ENCODE measurements around the gene AMBRA1. TPM values are rescaled to one million over a fixed set of nuclear protein-coding genes. Genes with fewer than 3 reads are reported as not detected.
A peak's percentile ranks its signal among the peaks of the same experiment; 100 is the strongest.

AMBRA1 gene
- total RNA-seq, 1 donor from 2014 or later: 22.3 TPM

DNA sequence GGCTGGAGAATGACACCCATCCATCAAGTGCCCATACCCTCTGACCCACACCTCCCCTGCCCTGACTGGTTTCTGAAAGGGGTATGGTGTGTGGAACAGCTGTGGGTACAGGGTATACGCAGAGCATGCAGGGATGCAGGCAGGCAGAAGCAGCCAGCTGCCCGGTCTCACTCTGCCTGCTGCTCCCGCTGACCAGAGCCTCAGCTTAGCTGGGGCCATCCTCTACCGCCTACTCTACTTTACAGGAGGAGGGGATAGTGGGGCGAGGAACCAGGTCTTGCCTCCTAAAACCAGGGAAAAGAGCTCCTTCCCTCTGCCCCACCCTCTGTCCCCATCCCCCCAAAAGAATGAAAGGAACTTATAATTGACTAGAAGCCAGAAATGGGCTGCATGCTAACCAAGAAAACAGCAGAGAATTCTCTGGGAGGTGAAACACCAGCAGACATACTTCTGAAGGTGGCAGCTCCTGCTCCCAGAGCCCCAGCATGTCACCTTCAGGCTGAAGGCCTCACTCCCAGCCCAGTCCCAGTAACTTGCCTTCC is 189.3 kb downstream of the AMBRA1 start:
- no peak for DNase-seq (ENCODE audit: low spot score)

DNA sequence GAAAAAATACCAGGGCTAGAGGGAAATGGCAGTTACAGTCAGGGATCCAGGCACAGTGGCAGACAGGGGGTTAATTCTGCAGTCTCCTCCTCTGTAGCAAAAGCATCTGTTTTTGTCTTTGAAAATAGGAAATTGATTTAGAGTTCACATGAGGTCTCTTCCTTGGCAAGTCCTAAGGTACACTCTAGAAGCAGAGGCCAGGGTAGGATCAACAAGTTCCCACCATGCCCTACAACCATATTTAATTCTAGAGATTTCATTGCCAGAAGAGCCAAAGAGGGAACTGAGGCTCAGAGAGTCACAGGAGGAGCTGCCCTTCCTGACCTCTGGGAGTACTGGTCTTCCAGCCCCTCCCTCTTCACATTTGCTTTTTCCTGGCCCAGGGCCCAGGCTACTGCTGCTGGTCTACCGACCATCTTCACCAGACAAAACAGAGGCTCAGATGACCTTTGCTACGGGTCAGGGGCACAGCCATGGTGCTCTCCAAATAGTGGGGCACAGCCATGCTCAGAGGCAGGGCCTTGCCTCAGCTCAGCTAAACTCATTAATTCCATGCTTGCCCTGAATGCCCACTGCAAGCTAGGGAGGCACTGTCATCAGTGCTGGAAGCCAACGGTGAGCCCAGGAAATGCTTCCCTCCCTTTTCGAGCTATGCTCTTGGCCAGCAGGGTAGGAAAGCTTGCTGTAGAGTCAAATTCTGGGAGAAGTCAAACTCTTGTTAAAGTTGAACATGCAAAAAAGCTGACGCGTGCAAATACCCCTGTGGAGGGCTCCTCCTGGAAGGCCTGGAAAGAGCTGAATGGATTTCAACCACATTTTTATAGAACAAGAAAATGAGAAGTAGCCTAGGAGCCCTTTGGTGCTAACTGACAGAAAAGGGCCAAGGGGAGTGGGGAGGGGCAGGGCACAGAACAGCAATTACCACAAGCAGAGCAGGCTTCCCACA is 190.6 kb downstream of the AMBRA1 start:
- DNase-seq (ENCODE audit: low spot score): no peak

DNA sequence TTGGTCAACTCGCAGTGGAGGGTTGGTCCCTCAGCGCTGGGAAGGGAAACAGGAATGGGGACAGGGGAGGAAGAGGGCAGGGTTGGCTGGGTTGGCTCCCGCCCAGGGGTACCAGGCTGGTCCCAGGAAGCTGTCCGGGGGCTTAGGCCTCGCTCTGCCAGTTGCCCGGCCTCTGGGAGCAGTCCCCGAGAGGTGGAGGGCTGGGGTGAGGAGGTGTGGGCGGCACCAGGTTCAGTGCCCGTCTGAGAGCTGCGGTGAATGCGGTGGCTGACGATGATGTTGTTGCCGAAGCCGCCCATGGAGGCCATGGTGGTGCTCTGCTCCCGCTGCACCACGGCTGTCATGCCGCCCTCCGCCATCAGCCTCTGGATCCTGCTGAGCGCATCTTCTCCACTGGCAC is 196.3 kb downstream of the AMBRA1 start:
- no peak for DNase-seq (ENCODE audit: low spot score)

GRCh38 chr11:46393759-46394158 is 200.1 kb downstream of the AMBRA1 start:
- DNase-seq (ENCODE audit: low spot score): no peak

DNA sequence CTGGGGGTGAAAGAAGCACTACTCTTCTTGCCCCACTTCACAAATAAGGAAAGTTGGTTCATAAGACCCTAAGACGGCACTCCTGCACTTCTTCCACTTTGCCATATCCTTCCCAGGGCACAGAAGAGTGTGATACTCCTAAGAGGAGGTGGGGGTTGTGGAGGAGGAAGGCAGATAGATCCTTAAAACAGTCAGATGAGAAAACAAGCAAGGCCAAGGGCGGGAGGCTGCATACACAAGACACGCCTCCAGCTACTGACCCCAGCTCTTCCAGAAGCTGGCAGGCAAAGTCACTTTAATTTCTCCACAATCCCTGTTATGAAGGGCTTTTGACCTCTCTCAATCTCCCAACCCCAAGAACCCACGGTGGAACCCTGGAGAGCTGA is 200.6 kb downstream of the AMBRA1 start:
- no peak for DNase-seq (ENCODE audit: low spot score)

- DNase-seq (ENCODE audit: low spot score): peak; percentile 95
These were observed 201.2 kb downstream of the AMBRA1 start for GRCh38 chr11:46392421-46393230.

DNA sequence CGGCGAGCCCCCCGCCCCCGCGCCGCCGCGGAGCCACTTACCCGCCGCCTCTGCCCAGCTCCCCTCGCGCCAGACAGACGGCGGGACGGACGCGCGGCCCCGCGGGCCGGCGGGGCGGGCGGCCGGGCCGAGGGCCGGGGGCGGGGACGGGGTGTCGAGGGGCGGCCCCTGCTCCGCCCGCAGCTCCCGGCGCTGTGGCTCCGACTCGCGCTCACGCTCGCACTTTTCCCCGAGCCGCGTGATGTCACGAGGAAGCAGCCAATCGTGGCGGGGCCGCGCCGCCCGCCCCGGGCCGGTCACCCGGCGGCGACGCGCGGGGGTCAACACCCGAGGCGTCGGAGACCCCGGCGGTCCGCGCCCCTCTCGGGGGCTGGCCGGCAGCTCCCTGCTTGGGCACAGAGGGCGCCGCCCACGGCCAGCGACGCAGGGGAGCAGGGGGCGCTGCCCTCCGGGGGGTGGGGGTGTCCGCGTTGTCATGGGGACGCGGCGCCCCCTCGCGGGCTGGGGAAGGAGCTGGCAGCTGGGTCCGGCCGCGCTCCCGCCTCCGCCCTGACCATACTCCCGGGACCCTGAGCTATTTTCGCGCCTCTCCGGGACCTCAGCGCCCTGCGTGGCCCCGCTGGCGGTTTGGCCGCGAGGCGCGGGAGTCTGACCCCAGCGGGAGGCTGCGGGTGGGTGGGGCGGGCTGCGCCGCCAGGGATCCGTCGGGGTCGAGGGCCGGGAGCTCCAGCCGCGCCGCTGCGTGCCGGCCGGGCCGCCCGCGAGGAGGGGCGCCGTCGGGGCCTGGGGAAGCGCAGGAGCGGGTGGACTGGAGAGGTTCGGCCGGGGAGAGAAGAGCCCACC is 202.0 kb downstream of the AMBRA1 start, which contains the start of gene CHRM4:
TSS of gene CHRM4 (minus strand) at position 199 of the 843 bp plus-strand sequence. CDS start 5,219 bp downstream, outside the sequence.
- DNase-seq (ENCODE audit: low spot score): no peak

DNA sequence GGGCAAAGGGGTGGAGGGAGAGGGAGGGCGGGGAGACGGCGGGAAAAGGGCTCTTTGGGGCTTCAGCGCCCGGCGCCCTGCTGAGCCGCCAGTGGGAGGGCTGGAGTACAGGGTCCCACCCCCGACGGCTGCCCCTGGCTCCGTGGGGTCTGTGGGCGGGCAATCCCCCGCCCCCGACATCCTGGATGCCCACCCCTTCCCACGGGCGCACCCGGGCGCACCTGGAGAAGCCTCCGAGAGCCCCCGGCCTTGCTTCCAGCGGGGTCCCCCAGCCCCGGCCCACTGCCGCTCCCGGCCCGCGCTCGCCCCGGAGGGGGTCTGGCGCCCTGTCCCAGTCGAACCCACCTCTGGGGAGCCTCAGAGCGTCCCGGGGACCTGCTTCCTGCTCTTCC is 202.6 kb downstream of the AMBRA1 start:
- DNase-seq (ENCODE audit: low spot score): no peak

DNA sequence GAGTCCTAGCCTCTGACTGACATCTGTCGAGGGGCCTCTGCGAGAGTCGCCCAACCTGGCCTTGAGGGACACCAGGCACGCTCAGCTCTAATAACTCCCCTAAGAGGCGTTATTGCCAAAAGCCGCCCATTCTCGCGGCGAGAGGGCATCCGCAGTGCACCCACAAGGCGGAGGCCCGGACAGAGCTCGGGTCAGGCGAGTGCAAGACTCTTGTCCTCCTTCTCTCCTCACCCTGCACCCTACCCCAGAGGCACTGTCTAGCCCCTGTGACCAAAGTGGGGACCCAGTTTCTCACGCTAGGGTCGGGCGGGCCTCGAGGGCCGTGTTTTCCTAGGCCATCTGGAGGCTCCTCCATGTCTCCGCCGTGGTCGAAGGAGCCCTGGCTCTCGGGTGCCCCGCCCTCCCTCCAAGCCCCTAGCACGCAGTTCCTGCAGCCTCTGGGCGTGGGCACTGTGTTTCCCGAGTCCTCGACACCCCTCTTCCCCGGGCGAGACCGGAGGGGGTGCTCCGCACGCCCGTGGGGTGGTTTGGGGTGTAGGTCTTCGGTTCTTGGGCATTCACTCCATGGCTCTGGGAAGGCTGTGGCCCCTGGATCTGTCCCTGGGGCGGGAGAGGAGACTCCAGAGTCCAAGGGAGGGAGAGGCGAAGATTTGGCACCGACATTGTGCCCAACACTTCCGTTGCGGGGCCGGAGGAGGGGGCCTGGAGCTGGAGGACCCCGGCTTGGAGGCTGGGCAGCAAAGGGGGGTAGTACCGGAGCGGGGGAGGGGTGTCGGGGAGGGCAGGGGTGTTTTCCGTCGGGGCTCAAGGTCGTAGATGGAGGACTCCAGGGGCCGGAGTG is 203.3 kb downstream of the AMBRA1 start:
- no peak for DNase-seq (ENCODE audit: low spot score)

GRCh38 chr11:46389450-46390330 is 204.1 kb downstream of the AMBRA1 start:
- DNase-seq (ENCODE audit: low spot score): peak; percentile 94

DNA sequence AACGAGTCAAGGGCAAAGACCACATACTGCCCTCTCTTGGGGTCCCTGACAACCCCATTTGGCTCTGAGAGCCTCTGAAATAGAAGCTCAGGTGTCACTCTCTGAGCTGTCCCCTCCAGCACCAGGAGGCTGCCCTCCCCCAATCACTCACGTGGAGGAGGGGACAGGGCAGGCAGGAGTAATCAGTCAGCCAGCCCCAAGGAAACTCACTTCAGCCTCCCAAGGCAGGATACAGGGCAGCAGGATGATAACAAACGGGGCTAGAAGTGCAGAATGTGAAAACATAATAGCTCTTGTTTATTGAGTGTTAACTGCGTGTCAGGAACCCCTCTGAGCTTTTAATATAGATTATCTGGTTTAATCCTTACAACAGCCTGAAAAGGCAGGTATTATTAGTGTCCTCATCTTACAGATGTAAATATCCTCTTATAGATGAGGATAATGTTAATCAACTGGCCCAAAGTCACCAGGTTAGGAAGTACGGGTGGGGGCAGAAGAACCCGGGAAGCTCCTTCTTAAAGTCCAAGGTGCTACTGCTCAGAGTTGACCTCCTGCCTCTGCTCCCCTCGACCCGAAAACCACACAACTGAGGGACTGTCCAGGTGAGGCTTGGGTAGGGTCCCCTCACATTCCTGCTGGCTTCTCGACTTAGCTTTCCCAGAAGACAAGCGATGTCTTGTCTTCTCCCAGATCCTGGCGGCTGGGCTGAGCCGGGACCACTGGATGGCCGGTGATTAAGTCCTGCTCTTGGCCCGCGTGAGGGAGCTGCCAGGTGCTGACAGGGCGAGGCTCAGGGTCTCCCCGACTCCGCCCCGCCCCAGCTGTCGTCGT is 205.0 kb downstream of the AMBRA1 start:
- DNase-seq (ENCODE audit: low spot score): no peak

DNA sequence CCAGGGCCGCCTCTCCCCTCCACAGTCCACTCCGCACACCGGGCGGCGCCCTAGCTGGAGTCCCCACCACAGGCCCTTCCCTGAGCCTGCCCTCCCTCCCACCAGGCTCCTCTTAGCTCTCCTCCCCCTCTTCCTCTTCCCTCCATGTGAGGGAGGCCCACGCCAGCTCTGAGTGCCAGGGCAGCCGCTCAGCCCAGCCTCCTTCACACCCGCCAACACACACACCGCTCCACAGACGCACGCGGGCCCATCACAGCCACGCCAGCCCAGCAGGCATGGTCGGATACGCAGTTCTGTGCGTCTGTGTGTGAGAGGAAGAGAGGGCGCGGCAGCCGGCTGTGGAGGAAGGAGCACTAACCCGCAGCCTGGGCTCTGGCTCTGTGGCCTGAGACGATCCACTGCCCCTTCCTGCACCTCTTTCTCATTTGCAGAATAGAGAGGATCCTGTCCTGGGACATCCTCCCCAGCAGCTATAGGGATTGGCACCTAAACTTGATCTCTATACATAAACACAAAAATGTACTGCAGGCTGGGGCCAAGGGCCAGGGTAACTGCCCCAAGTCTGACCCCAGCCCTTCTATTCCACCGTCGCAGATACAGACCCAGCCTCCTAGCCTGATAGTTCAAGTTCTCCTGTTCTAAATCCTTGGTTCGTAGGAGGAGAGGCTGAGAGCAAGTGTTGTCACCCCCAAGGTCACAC is 205.8 kb downstream of the AMBRA1 start:
- no peak for DNase-seq (ENCODE audit: low spot score)

DNA sequence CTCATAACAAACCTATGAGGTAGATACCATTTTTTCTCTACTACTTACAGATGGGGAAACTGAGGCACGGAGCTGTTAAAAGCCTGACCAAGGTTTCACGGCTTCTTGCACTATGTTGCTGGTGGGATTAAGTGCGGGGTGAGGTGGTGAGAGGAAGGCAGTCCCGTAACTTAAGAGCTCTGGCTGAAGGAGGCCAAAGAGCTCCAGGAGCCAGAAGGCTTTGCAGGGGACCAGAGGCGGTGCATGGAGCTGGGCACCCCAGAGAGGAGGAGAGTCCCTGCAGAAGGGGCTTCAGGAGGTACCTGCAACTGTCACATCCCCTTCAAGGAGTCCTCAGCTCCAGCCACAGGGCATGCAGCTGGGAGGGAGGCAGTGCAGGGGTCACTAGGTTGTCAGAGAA is 206.4 kb downstream of the AMBRA1 start:
- no peak for DNase-seq (ENCODE audit: low spot score)

DNA sequence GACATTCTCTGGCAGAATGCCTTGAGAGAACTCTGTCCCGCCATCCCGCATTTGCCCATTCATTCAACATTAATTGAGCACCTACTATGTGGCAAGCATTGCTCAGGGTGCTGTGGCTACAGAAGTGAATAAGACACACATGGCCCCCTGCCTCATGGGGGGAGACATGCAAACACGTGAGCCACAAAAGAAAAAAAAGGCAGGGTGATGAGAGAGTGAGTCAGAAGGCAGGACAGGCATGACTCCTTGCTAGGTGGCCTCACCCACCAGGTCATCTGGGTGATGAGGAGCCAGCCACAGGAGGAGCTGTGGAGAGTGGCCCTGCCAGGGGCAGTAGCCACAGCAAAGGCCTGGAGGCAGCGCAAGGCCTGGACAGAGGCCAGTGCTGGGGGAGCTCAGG is 207.1 kb downstream of the AMBRA1 start:
- DNase-seq (ENCODE audit: low spot score): no peak

GRCh38 chr11:46386005-46386578 is 207.7 kb downstream of the AMBRA1 start:
- DNase-seq (ENCODE audit: low spot score): no peak

- no peak for DNase-seq (ENCODE audit: low spot score)
These were observed 208.4 kb downstream of the AMBRA1 start for GRCh38 chr11:46385169-46386004.
